ENCODE results near the gene FMNL2.

GRCh38 chr2:152389483-152389882 is 54.5 kb downstream of the FMNL2 start:
- TF ChIP-seq CTCF (IDR thresholded peaks at IDR 0.05; ENCODE audit: insufficient read depth, low read depth, low read length) (no peak), EZH2 (IDR thresholded peaks at IDR 0.05; ENCODE audit: insufficient read depth, low read length) (no peak)

Data from astrocyte (in vitro differentiated cells and primary cell).